GM23248 (cell line): Measurements from ENCODE around the gene CDK5. TPM values are rescaled to one million over a fixed set of nuclear protein-coding genes. Genes with fewer than 3 reads are reported as not detected.

Experiments
- DNase-seq: peaks from one replicate; pipeline ENCODE4 v3.0.0-alpha.2; 2015
- H2AFZ ChIP-seq: fragments of 200-600 bp; sonication (generic); 2 replicates; pipeline ENCODE4 v1.6.1; 2016; ENCODE audit warnings: antibody characterized with exemption
- H3F3A ChIP-seq: fragments of 200-600 bp; sonication (generic); 2 replicates; pipeline ENCODE4 v1.6.1; 2016; ENCODE audit warnings: mild to moderate bottlenecking, antibody characterized with exemption, mixed run types; ENCODE audit not compliant: insufficient read depth
- H3K27ac ChIP-seq: fragments of 200-600 bp; sonication (generic); 2 replicates; pipeline ENCODE4 v1.5.1; 2016; ENCODE audit warnings: mild to moderate bottlenecking
- H3K27me3 ChIP-seq: fragments of 200-600 bp; sonication (generic); replicated peaks from 2 replicates; pipeline ENCODE4 v1.6.1; 2016; ENCODE audit warnings: mild to moderate bottlenecking; ENCODE audit not compliant: insufficient read depth
- H3K36me3 ChIP-seq: fragments of 200-600 bp; sonication (generic); 2 replicates; pipeline ENCODE4 v1.6.1; 2016; ENCODE audit warnings: low read depth, mild to moderate bottlenecking
- H3K4me1 ChIP-seq: fragments of 200-600 bp; sonication (generic); 2 replicates; pipeline ENCODE4 v1.6.1; 2016; ENCODE audit warnings: mild to moderate bottlenecking; ENCODE audit not compliant: insufficient read depth
- H3K4me2 ChIP-seq: fragments of 200-600 bp; sonication (generic); one replicate; pipeline ENCODE4 v1.6.1; 2016; ENCODE audit warnings: mild to moderate bottlenecking; ENCODE audit not compliant: unreplicated experiment
- H3K4me3 ChIP-seq: fragments of 200-600 bp; sonication (generic); 2 replicates; pipeline ENCODE4 v1.5.1; 2016; ENCODE audit warnings: mild to moderate bottlenecking
- H3K79me2 ChIP-seq: fragments of 200-600 bp; sonication (generic); 2 replicates; pipeline ENCODE4 v1.6.1; 2016; ENCODE audit warnings: mild to moderate bottlenecking; ENCODE audit not compliant: insufficient read depth
- H3K9ac ChIP-seq: fragments of 200-600 bp; sonication (generic); 2 replicates; pipeline ENCODE4 v1.6.1; 2016; ENCODE audit warnings: mild to moderate bottlenecking
- H3K9me2 ChIP-seq: fragments of 200-600 bp; sonication (generic); 2 replicates; pipeline ENCODE4 v1.6.1; 2016; ENCODE audit warnings: mixed run types, mild to moderate bottlenecking, moderate library complexity; ENCODE audit not compliant: insufficient read depth
- H3K9me3 ChIP-seq: fragments of 200-600 bp; sonication (generic); one replicate; pipeline ENCODE4 v1.6.1; 2017; ENCODE audit warnings: low read depth
- H4K20me1 ChIP-seq: fragments of 200-600 bp; sonication (generic); 2 replicates; pipeline ENCODE4 v1.6.0; 2016; ENCODE audit not compliant: insufficient read depth
- EZH2 ChIP-seq: fragments of 200-600 bp; sonication (generic); IDR thresholded peaks from 2 replicates; pipeline ENCODE4 v1.6.1; 2018; ENCODE audit warnings: antibody characterized with exemption, mild to moderate bottlenecking; ENCODE audit not compliant: insufficient read depth, poor library complexity, severe bottlenecking
- EZH2phosphoT487 ChIP-seq: fragments of 200-600 bp; sonication (generic); IDR thresholded peaks from 2 replicates; pipeline ENCODE4 v1.6.1; 2018; ENCODE audit warnings: antibody characterized with exemption, moderate library complexity, mild to moderate bottlenecking, low read depth; ENCODE audit not compliant: insufficient read depth
- WGBS, 2 experiments: methylation state at CpG; one replicate each; pipeline ENCODE4 v1.1.6; 2015 to 2017; ENCODE audit warnings: low lambda C conversion rate in 2 of 2, low coverage in 1 of 2; ENCODE audit errors: missing lambda C conversion rate in 2 of 2; 5-methylcytosine and 5-hydroxymethylcytosine counted together
- in situ Hi-C: fragments of 300-500 bp; cut with MboI; formaldehyde crosslinking; loops from 2 replicates; pipeline ENCODE4 v1.15.0; 2020
- polyA plus RNA-seq: library from polyadenylated mRNA; unstranded; fragments of >200 nt; fragmentation: Nextera tagmentation; extraction: Ambion mirVana; gene quantifications from 2 replicates; pipeline ENCODE4 v1.2.1, GENCODE V29; 2016
- total RNA-seq: library from RNA; depleted of rRNA; stranded (reverse); fragments of >200 nt; shearing (Covaris generic); gene quantifications from 2 replicates; pipeline ENCODE4 v1.2.3, GENCODE V29; 2014; rRNA removed

CDK5 gene
- total and polyA plus RNA-seq, 2 experiments from 2014 or later, result 27.6 to 27.7 TPM

DNA sequence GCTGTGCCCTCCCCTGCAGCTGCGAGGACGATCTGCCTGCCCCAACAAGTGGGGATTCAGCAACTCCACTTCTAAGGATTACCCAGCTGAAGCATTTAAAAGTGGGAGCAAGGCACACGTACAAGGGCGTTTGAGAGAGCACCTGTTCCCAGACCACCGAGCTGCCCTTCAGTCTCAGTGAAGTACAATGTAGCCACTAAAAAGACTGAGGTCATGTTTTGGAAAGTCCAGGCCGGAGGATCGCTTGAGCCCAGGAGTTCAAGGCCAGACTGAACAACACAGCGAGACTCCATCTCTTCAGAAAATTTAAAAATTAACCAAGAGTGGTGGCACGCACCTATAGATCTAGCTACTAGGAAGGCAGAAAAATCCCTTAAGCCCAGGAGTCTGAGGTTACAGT is 52.1 kb downstream of the CDK5 start:
- Histone ChIP-seq H3K9me3 (no peaks in the 10 kb centered on the region), H3K9me2 (no peaks in the 10 kb centered on the region), H3K4me2 (no peak overlapping the region), H3K4me1 (no peaks in the 10 kb centered on the region), H4K20me1 (no peaks in the 10 kb centered on the region), H3K36me3 (no peaks in the 10 kb centered on the region), H3K27me3 (no peaks in the 10 kb centered on the region; the same call in 1 of the 2 replicates), H3K9ac (no peak overlapping the region), H3K79me2 (no peaks in the 10 kb centered on the region), H3F3A (no peaks in the 10 kb centered on the region), H3K27ac (no peak overlapping the region), H2AFZ (no peak overlapping the region), H3K4me3 (no peak overlapping the region)
- in situ Hi-C loops, result no loop called here
- TF ChIP-seq EZH2phosphoT487, result no peak
- TF ChIP-seq EZH2, result no peak
- DNase-seq, result no peak
- WGBS, 2 experiments, result 31 to 35% methylated on average over 9 of the region's 9 CpGs

Other genes with a start within 250 kb of the CDK5 start
- not detected in 2 replicates for gene AOC1, start 205.4 kb downstream of the CDK5 start, total RNA-seq
- not detected in 2 replicates for gene AOC1, start 205.4 kb downstream of the CDK5 start, polyA plus RNA-seq
- not detected in 2 replicates for gene KCNH2, start 79.6 kb downstream of the CDK5 start, total RNA-seq
- gene KCNH2, start 79.6 kb downstream of the CDK5 start, polyA plus RNA-seq, result not detected in 2 replicates
- gene NOS3, start 66.9 kb downstream of the CDK5 start, total RNA-seq, result 0.13 and 0.32 TPM in 2 replicates
- gene NOS3, start 66.9 kb downstream of the CDK5 start, polyA plus RNA-seq, result 0.61 and 0.83 TPM in 2 replicates
- not detected in 2 replicates for gene ATG9B, start 33.4 kb downstream of the CDK5 start, total RNA-seq
- 0.79 and 0.81 TPM in 2 replicates for gene ATG9B, start 33.4 kb downstream of the CDK5 start, polyA plus RNA-seq
- gene ABCB8, start 29.4 kb downstream of the CDK5 start, total RNA-seq, result 31.6 and 32.2 TPM in 2 replicates
- gene ABCB8, start 29.4 kb downstream of the CDK5 start, polyA plus RNA-seq, result 28.5 and 29.6 TPM in 2 replicates
- 1.1 TPM in 1 of 2 replicates, not detected in the other for gene ASIC3, start 9.4 kb downstream of the CDK5 start, total RNA-seq
- gene ASIC3, start 9.4 kb downstream of the CDK5 start, polyA plus RNA-seq, result 0.26 TPM in 1 of 2 replicates, not detected in the other
- gene SLC4A2, start 1.7 kb upstream of the CDK5 start, total RNA-seq, result 80.3 and 94.6 TPM in 2 replicates
- 59.4 and 61.2 TPM in 2 replicates for gene SLC4A2, start 1.7 kb upstream of the CDK5 start, polyA plus RNA-seq
- 141 and 145 TPM in 2 replicates for gene FASTK, start 22.9 kb upstream of the CDK5 start, total RNA-seq
- 109 and 111 TPM in 2 replicates for gene FASTK, start 22.9 kb upstream of the CDK5 start, polyA plus RNA-seq
- 33.6 and 43.3 TPM in 2 replicates for gene TMUB1, start 25.6 kb upstream of the CDK5 start, total RNA-seq
- 19.9 and 20.4 TPM in 2 replicates for gene TMUB1, start 25.6 kb upstream of the CDK5 start, polyA plus RNA-seq
- gene AGAP3, start 28.6 kb upstream of the CDK5 start, total RNA-seq, result 37.8 and 43.3 TPM in 2 replicates
- 10.3 and 10.5 TPM in 2 replicates for gene AGAP3, start 28.6 kb upstream of the CDK5 start, polyA plus RNA-seq
- gene GBX1, start 109.8 kb upstream of the CDK5 start, total RNA-seq, result not detected in 2 replicates
- not detected in 2 replicates for gene GBX1, start 109.8 kb upstream of the CDK5 start, polyA plus RNA-seq
- gene ASB10, start 129.4 kb upstream of the CDK5 start, total RNA-seq, result not detected in 2 replicates
- not detected in 2 replicates for gene ASB10, start 129.4 kb upstream of the CDK5 start, polyA plus RNA-seq
- gene H2BK1, start 152.6 kb upstream of the CDK5 start, total RNA-seq, result not detected in 2 replicates
- gene H2BK1, start 152.6 kb upstream of the CDK5 start, polyA plus RNA-seq, result not detected in 2 replicates
- 69.7 and 74.9 TPM in 2 replicates for gene ABCF2, start 169.3 kb upstream of the CDK5 start, total RNA-seq
- gene ABCF2, start 169.3 kb upstream of the CDK5 start, polyA plus RNA-seq, result 40.7 and 40.9 TPM in 2 replicates
- 120 and 139 TPM in 2 replicates for gene CHPF2, start 174.6 kb upstream of the CDK5 start, total RNA-seq
- gene CHPF2, start 174.6 kb upstream of the CDK5 start, polyA plus RNA-seq, result 48.0 and 51.3 TPM in 2 replicates
- 32.2 and 34.0 TPM in 2 replicates for gene SMARCD3, start 190.8 kb upstream of the CDK5 start, total RNA-seq
- 19.8 and 22.4 TPM in 2 replicates for gene SMARCD3, start 190.8 kb upstream of the CDK5 start, polyA plus RNA-seq